Posterior vena cava (tissue), 2 donors: ENCODE data around the gene BMPR1A. TPM values are rescaled to one million over a fixed set of nuclear protein-coding genes. Genes with fewer than 3 reads are reported as not detected.
"Not testable (repeated sequence)": the region's sequence is repeated elsewhere in the genome, so short reads cannot be mapped to it uniquely, and the experiment has no call there.

Source experiments
- DNase-seq: peaks from one replicate; pipeline ENCODE4 v3.0.0-alpha.2; 2020; ENCODE audit warnings: low spot score
- intact Hi-C, 2 donors: fragments of 100-400 bp; cut with DNase I; formaldehyde crosslinking; loops; one replicate each; pipeline versions ENCODE4 v1.14.1 to v1.14.2; 2022 to 2023
- total RNA-seq, 2 donors: library from RNA; stranded (reverse); fragmentation: NEBNext Ultra II Directional; extraction: Animal tissue kit (Norgen Biotek cat#: 25700); gene quantifications; one replicate each; pipeline ENCODE4 v1.2.1, GENCODE V29; 2021
- donor health status: DM: yes; HTN: yes; CAD: no.
- donor health status: DM: yes; HTN: yes; CAD: no.

The BMPR1A gene
- total RNA-seq, 2 donors from 2014 or later: 68.0 to 75.8 TPM

DNA sequence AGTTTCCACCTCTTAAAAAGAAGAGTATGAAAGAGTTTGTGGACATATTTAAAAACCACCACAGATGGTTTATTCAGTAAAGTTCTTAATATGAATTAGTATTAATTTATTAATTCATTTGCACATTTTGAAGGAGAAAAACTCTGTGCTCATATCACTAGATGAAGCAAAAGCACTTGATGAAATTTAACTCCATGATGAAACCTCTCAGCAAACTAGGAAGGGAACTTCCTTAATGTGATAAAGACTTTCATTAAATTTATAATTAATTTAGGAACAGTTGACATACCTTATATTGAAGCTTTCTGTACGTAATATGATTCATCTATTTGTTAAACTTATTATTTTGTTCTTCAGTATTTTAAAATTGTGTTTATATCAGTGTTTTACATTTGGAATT, 101.6 kb downstream of the BMPR1A start:
- no peak for DNase-seq
- intact Hi-C loops: no loop called here

DNA sequence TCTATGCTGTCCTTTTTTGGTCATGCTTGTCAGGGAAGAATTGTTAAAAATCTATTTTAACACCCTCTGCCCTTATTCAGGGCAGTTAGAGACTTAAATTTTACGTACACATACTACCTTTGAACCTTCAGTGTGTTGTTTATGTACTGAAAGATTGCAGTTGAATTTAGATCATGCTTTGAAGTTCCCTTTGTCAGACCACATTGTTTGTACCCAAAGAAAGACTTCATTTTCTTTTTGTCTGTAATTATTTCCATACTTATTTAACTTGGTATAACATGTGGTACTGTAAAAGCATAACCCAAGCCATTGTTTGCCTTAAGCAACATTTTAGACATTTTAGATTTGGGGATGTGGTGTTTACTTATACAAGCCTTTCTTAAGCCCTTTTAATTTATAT, 104.9 kb downstream of the BMPR1A start:
- intact Hi-C loops: no loop called here
- no peak for DNase-seq

DNA sequence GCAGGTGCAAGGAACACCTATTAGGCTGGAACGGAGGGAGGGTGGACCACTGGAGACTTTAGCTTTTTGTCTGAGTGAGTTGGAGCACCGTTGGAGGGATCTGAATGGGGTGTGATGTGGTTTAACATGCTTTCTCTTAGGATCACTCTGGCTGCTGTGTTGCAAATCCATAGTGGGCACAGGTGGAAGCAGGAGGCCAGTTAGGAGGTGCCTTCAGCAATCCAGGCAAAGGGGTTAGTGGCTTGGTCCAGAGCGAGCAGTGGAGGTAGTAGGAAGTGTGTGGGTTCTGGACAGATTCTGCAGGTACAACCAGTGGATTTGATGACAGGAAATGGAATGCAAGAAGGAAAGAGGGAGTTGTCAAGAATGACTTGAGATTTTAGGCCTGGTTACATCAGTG, 106.0 kb downstream of the BMPR1A start:
- intact Hi-C loops: no loop called here
- DNase-seq: no peak

DNA sequence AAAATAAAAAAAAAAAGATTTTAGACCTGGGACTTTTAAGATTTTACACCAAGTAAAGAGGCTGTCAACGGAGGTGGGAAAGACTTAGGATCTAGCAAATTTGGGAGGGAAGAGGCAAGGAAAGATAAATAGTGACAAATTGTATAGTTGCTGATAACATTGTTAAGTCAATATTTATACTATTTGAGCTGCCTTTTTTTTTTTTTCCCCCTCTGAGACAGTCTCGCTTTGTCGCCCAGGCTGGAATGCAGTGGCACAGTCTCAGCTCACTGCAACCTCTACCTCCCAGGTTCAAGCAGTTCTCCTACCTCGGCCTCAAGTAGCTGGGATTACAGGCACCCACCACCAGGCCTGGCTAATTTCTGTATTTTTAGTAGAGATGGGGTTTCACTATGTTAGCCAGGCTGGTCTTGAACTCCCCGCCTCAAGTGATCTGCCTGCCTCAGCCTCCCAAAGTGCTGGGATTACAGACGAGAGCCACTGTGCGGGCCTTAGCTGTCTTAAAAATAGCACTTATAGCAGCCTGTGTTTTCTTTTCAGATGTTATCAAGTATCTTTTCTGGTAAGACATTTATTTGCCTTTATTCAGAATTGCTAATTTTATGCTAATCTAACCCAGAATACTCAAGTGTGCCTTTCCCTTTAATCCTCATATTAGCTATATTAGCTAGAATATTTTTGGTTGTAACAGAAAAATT, 106.5 kb downstream of the BMPR1A start:
- intact Hi-C loops: no loop called here
- no peak for DNase-seq

DNA sequence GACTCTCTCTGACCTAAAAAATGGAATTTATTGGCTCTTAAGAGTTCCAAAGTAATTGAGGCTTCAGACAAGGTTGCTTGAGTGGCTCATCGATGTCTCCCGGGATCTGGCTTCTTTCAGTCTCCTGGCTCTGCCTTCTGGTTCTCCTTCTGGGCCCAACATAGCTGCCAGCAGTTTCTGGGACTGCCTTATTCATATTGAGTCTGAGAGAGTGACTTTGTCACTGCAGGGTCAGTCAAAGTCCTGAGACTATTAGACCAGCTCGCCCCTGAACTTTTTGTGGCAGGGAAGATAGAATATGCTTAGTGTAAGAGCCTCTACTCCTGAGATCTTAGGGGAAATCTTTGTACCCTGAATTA, 107.0 kb downstream of the BMPR1A start:
- DNase-seq: no peak
- intact Hi-C loops: no loop called here

DNA sequence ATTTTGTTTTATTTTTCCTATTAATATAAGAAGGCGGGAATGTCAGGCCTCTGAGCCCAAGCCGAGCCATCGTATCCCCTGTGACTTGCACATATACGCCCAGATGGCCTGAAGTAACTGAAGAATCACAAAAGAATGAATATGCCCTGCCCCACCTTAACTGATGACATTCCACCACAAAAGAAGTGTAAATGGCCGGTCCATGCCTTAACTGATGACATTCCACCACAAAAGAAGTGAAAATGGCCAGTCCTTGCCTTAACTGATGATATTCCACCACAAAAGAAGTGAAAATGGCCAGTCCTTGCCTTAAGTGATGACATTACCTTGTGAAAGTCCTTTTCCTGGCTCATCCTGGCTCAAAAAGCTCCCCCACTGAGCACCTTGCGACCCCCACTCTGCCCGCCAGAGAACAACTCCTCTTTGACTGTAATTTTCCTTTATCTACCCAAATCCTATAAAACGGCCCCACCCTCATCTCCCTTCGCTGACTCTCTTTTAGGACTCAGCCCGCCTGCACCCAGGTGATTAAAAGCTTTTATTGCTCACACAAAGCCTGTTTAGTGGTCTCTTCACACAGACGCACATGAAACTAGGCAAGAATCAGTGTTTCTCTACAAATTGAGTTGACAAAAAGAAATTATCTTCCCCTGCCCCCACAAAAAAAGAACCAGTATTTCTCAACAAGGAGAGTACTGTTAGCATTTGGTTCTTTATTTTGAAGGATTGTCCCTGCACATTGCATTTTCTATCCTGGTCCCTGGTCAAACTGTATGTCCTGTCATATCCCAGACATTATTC, 108.8 kb downstream of the BMPR1A start:
- intact Hi-C loops, DNase-seq: not testable (repeated sequence)

DNA sequence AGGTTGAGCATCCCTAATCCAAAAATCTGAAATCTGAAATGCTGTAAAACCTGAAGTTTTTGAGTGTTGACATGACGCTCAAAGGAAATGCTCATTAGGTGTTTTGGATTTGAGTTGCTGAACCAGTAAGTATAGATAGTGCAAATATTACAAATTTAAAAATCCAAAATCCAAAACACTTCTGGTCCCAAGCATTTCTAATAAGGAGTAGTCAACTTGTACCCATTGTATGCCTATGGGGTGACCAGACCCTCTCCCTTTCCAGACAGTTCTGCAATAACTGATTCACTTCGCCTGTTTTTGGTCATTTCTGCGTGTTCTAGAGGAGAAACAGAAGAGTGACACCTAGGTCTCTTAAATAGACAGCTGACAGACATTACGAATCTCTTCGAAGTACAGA, 110.7 kb downstream of the BMPR1A start:
- DNase-seq: no peak
- intact Hi-C loops: no loop called here

DNA sequence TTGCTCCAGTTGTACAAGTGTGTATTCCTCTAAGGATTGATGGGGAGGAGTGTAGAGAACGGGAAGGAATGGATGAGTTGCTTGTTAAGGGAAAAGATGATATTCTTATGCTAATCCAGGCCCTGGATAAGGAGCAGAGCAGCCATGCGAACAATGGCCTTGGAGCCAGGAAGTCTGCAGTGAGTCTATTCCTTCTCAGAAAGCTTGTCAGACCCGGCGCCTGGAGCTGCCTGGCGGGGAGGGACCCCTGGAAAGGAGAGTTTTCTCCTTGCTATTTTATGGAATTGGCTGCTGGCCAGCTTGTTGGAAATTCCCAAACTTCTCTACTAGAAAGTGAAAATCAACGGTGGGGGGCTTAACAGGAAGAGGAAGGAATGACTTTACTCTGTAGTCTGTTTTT, 111.9 kb downstream of the BMPR1A start:
- DNase-seq: no peak
- intact Hi-C loops: no loop called here

DNA sequence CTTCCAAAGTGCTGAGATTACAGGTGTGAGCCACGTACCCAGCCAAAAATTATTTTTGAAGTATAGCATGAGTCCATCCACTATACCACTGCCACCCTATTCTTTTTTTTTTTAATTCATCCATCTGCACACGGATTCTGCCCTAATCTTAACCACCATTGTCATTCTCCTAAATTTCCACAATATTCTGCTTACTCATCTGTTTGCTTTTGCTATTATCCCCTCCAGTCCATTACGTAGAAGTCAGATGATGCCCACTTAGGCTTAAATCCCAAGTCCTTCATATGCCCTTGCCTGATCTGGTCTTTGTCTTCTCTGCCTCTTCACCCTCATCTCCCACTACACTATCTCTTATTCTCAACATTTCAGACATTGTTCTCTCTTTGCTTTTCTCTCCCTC, 114.3 kb downstream of the BMPR1A start:
- intact Hi-C loops: no loop called here
- no peak for DNase-seq

DNA sequence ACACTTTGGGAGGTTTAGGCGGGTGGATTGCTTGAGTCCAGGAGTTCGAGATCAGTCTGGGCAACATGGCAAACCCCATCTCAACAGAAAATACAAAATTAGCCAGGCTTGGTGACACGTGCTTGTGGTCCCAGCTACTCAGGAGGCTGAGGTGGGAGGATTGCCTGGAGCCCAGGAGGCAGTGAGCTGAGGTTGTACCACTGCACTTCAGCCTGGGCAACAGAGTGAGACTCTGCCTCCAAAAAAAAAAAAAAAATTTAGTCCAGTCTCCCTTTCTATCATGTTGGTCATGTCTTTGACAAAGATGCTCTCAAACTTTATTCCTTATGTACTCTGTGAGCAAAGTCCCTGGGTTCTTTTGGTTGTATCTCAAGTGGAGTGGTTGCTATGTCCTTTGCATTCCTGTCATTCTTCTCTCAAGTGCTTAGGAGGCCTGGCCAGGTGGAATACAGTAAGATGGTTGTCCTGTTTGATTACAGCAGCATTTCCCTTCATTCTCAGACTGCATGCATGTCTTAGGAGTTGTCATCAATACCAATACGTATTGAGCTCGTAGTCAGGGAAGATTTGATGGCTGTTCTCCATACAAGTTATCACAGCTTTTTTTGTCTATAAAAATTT, 115.3 kb downstream of the BMPR1A start:
- no peak for DNase-seq
- intact Hi-C loops: no loop called here

DNA sequence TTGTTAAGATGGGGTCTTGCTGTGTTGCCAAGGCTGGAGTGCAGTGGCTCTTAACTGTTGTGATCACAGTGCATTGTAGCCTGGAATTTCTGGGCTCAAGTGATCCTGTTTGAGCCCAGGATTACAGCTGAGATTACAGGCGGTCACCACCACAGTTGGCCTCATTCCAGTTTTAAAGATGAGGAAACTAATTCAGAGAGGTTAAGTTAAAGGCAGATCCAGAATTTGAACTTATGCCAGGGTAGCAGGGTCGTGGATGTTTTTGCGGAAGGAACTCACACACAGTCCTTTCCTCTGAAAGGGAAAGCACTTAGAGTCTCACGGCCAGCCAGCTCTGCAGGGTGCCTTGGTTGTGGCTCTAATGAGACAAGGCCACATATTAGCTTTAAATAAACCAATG, 116.3 kb downstream of the BMPR1A start:
- intact Hi-C loops: no loop called here
- DNase-seq: no peak

DNA sequence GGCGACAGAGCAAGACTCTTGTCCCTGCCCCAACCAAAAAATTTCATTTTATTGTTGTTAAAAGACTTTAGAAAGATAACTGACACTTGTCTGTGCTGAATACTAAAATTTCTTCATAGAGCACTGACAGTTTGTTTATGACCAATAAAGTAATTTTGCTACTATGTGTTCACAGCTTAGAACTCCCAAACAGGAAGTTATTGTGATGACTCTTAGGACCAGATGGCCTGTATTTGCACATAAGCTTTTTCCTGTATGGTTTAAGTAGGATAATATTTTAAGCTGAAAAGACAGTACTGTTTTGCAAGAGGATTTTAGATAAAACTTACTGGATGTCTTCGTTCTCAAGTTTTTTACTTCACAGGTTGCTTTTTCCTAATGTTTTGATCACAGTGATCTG, 120.3 kb downstream of the BMPR1A start:
- intact Hi-C loops: no loop called here
- no peak for DNase-seq

DNA sequence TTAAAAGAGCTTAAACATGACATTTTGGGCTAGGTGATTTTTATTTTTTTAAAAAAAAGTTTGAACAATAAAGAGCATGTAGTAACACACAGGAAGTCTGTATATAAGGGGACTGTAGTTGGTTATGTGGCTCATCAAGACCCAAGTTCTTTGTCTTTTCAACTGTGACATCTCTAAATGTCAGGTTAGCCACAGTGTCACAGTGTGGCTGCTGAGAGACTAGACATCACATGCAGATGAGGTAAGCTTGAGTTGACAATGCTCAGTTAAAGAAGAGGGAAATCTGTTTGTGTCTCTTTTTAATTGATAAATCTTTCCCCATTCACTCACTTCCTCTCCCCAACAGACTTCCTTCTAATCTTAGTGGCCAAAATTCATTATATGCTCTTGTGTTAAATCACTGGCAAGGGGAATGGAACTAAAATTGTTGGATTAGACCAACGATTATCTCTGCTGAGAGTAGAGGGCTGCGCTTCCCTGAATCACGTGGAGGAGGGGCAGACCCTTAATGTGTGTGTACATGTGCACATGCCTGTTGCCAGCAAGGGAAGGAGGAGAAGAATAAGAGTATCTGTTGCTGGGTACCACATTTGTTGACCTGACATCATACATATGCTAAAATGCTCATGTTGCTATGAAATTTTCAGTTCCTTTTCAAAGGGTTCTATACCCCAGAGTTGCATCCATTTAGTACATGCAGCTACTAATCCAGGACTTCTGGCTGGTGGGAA, 122.7 kb downstream of the BMPR1A start:
- no peak for DNase-seq
- intact Hi-C loops: no loop called here

DNA sequence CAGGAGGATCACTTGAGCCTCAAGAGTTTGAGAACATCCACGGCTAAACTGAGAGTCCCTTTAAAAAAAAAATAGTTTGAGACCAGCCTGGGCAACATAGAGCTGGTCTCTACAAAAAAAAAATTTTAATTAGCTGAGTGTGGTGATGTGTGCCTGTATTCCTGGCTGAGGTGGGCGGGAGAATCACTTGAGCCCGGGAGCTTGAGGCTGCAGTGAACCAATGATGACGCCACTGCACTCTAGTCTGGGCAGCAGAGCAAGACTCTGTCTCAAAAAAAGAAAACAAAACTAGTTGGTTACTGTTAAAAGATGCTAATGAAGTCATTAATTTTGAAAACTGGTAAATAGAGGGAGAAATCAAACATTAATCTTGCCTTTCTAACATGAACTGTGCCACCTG, 124.6 kb downstream of the BMPR1A start:
- intact Hi-C loops: no loop called here
- no peak for DNase-seq

DNA sequence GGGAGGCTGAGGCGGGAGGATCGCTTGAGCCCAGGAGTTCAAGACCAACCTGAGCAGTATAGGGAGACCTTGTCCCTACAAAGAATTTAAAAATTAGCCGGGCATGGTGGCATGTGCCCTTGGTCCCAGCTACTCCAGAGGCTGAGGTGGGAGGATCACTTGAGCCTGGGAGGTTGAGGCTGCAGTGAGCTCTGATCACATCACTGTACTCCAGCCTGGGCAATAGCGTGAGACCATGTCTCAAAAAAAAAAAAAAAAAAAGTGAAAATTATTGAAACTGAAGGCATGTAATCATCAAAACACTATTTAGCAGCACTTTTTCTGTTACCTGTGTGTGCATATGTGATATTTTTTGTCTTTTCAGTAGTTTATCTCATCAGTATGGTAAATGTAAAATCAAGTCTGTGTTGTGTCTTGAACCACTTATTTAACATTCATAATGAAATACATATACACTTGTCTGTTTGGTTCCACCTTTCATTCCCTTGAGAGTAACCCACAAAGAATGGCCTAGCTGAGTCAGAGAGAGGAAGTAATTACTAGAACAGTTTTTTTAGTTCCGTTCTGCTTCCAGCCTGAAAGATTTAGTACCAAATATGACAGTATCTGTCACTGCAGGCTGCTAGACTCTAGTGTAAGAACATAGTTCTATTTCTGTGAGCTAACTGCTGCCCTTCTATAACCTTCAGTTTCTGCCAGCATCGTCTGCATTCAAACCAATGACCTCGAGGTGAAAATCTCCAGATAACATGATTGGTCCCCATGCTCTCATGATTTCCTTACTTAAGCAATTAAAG, 132.4 kb downstream of the BMPR1A start:
- no peak for DNase-seq
- intact Hi-C loops: loop anchor here in 1 of 2 donors (5.0 kb wide), 1 partner anchor 181 kb away; no protein-coding TSS in a partner anchor

DNA sequence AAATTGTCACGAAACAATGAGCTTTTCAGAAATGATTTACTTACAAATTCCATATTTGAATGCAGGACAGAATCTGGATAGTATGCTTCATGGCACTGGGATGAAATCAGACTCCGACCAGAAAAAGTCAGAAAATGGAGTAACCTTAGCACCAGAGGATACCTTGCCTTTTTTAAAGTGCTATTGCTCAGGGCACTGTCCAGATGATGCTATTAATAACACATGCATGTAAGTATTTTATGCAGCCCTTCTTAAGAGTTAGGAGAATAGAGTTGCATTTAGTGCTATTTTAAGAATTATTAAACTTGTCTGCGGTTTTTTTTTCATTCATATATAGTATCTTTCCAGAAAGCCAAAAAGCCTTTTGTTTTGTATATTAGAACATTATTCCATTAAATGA, 133.6 kb downstream of the BMPR1A start:
- no peak for DNase-seq
- intact Hi-C loops: loop anchor here in 1 of 2 donors (5.0 kb wide), 1 partner anchor 183 kb away; no protein-coding TSS in a partner anchor

DNA sequence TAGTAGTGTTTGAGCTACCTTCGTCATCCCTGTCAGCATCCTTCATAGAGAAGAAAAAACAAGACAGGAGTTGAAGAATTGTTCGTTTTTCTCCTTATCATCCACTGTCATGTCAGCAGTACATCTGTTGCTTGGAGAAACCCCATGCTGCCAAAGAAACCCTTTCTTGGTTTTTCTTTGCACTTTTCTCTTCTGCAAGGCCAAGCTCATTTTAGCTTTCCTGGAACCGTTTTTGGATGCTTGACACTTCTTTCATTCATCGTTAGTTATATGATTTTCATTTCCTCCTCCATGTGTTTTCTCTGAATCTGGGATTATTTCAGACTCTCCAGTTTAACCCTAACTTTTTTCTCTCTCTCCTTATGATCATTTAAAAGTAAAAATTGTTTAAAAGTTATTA, 142.1 kb downstream of the BMPR1A start:
- intact Hi-C loops: loop anchor here in 1 of 2 donors (5.0 kb wide), 1 partner anchor 206 kb away; no protein-coding TSS in a partner anchor
- DNase-seq: no peak

DNA sequence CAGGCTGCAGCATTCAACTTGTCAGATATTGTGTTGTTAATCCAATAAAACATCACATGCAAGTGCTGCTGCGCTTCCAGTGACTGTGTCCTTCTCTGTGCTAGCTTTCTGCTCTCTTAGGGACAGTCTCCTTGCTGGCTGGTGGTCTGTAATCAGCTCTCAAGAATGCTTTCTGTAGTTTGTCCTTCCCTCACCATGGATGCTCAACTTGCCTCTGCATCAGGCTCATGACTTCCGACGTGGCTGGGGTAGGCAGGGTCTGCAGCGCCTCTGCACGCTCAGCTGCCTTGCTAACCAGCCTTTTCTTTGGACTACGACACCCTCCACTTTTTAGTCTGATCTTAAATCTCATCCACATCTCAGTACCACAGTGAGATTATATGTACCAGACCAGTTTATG, 142.7 kb downstream of the BMPR1A start:
- intact Hi-C loops: loop anchor here in 1 of 2 donors (5.0 kb wide), 1 partner anchor 207 kb away; no protein-coding TSS in a partner anchor
- no peak for DNase-seq
